HepG2 (cell line): ENCODE data around the gene SOWAHA.

Experiments
- CEBPG ChIP-seq: IDR thresholded peaks from 2 replicates; pipeline ENCODE4 v1.6.1; 2016
- CTCF ChIP-seq: sonication (generic); formaldehyde crosslinking; IDR thresholded peaks from 2 replicates; pipeline ENCODE4 v1.5.0; 2020; ENCODE audit warnings: mild to moderate bottlenecking, missing genetic modification reagents, moderate library complexity
- GPN1 ChIP-seq: sonication (generic); formaldehyde crosslinking; IDR thresholded peaks from 2 replicates; pipeline ENCODE4 v1.5.1; 2020; ENCODE audit warnings: missing genetic modification reagents, borderline replicate concordance
- GRHL1 ChIP-seq: sonication (generic); formaldehyde crosslinking; conservative IDR thresholded peaks from 2 replicates; pipeline ENCODE4 v1.8.0; 2022; ENCODE audit warnings: missing genetic modification reagents
- HDAC2 ChIP-seq: sonication (generic); formaldehyde crosslinking; IDR thresholded peaks from 2 replicates; pipeline ENCODE4 v1.4.0; 2020; ENCODE audit warnings: missing genetic modification reagents
- JDP2 ChIP-seq: sonication (generic); formaldehyde crosslinking; IDR thresholded peaks from 2 replicates; pipeline ENCODE4 v1.8.1; 2022; ENCODE audit warnings: missing genetic modification reagents, borderline replicate concordance
- PBX2 ChIP-seq: IDR thresholded peaks from 2 replicates; pipeline ENCODE4 v1.6.1; 2016; ENCODE audit warnings: control low read depth
- POLR2AphosphoS5 ChIP-seq: IDR thresholded peaks from 2 replicates; pipeline ENCODE4 v1.6.1; 2012; ENCODE audit warnings: low read depth, low read length
- SOX6 ChIP-seq, 2 experiments: fragments of 450-650 bp in 1 of 2; sonication (generic) in 1 of 2; formaldehyde crosslinking in 1 of 2; IDR thresholded peaks; 2 replicates each; pipeline versions ENCODE4 v1.4.0 to v1.6.1; 2017 to 2020; ENCODE audit warnings: antibody characterized with exemption in 1 of 2, mild to moderate bottlenecking in 1 of 2, missing genetic modification reagents in 1 of 2
- TAF1 ChIP-seq: sonication (generic); formaldehyde crosslinking; IDR thresholded peaks from 2 replicates; pipeline ENCODE4 v1.4.0; 2020; ENCODE audit warnings: missing genetic modification reagents
- USF2 ChIP-seq, 2 experiments: sonication (generic) in 1 of 2; formaldehyde crosslinking in 1 of 2; IDR thresholded peaks; 2 replicates each; pipeline versions ENCODE4 v1.5.1 to v1.6.1; 2011 to 2020; ENCODE audit warnings: borderline replicate concordance in 1 of 2, low read depth in 1 of 2, low read length in 1 of 2, mild to moderate bottlenecking in 1 of 2, missing genetic modification reagents in 1 of 2, moderate library complexity in 1 of 2
- ZBTB7A ChIP-seq: sonication (generic); formaldehyde crosslinking; IDR thresholded peaks from 2 replicates; pipeline ENCODE4 v1.8.0; 2022; ENCODE audit warnings: mild to moderate bottlenecking, missing genetic modification reagents

GRCh38 chr5:132839426-132840301 lies 26.6 kb downstream of the SOWAHA start:
- TF ChIP-seq CEBPG (CRISPR knock-in tag): peak; percentile 94
- TF ChIP-seq ZBTB7A (CRISPR knock-in tag): no peak
- no peak for TF ChIP-seq GPN1 (CRISPR knock-in tag)
- TF ChIP-seq SOX6 (IDR thresholded peaks at IDR 0.05): no peak
- peak; percentile 88 for TF ChIP-seq SOX6 (CRISPR knock-in tag; IDR thresholded peaks at IDR 0.05)
- peak; percentile 72 for TF ChIP-seq HDAC2 (CRISPR knock-in tag)
- no peak for TF ChIP-seq JDP2
- peak; percentile 25; the same call in 1 of the 2 replicates for TF ChIP-seq TAF1 (CRISPR knock-in tag)
- no peak for TF ChIP-seq PBX2
- peak; percentile 9; the same call in 1 of the 2 replicates for TF ChIP-seq CTCF
- no peak for TF ChIP-seq USF2 (IDR thresholded peaks at IDR 0.05; ENCODE audit: low read depth, low read length)
- TF ChIP-seq USF2 (CRISPR knock-in tag; IDR thresholded peaks at IDR 0.05; ENCODE audit: borderline replicate concordance): no peak
- TF ChIP-seq GRHL1 (CRISPR knock-in tag): no peak
- TF ChIP-seq POLR2AphosphoS5: peak; percentile 64
